ENCODE results near the gene PELI2.
"Not testable (repeated sequence)": the region's sequence is repeated elsewhere in the genome, so short reads cannot be mapped to it uniquely, and the experiment has no call there.

GRCh38 chr14:56166579-56166978 is 48.4 kb downstream of the PELI2 start:
- not testable (repeated sequence) for TF ChIP-seq CTCF (IDR thresholded peaks at IDR 0.05; ENCODE audit: poor library complexity); EZH2phosphoT487 (IDR thresholded peaks at IDR 0.05; ENCODE audit: low read depth, severe bottlenecking, unreplicated experiment); EZH2 (IDR thresholded peaks at IDR 0.05; ENCODE audit: borderline replicate concordance)

Measured in hepatocyte (in vitro differentiated cells).